ENCODE results near the gene C6orf118.
A peak's percentile ranks its signal among the peaks of the same experiment; 100 is the strongest.

The C6orf118 gene

GRCh38 chr6:165308926-165309731 lies at the start of gene C6orf118:
TSS of gene C6orf118 (minus strand) at chr6:165309605. CDS start at chr6:165309586, 19 bp downstream.
- peak; percentile 96 for DNase-seq

GRCh38 chr6:165345700-165346099 lies 36.3 kb upstream of the C6orf118 start:
- DNase-seq = no peak

DNA sequence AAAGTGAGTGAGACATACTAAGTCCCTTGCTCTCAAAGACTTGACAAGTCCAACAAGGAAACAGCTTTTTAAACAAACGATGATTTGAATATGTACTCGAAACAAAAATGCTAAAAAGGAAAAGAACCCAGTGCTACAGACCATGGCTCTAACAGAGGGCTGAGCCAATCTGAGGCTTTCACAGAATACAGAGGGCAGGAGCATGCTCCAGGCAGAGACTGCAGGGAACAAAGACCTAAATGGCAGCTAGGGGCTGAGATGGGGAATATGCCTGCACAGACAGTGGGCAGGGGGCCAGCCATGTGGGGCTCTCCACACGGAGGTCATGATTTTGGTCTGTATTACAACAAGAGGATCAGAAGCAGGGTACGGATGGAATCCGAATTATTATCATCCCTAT lies 31.1 kb upstream of the C6orf118 start:
- no peak for DNase-seq

- DNase-seq = no peak
These were observed 16.2 kb upstream of the C6orf118 start for GRCh38 chr6:165325609-165326008.

- no peak for DNase-seq
These were observed 12.2 kb upstream of the C6orf118 start for GRCh38 chr6:165321555-165322145.

GRCh38 chr6:165321150-165321549 lies 11.7 kb upstream of the C6orf118 start:
- DNase-seq = no peak

- no peak for DNase-seq
These were observed 8.3 kb upstream of the C6orf118 start for GRCh38 chr6:165317723-165318122.

DNA sequence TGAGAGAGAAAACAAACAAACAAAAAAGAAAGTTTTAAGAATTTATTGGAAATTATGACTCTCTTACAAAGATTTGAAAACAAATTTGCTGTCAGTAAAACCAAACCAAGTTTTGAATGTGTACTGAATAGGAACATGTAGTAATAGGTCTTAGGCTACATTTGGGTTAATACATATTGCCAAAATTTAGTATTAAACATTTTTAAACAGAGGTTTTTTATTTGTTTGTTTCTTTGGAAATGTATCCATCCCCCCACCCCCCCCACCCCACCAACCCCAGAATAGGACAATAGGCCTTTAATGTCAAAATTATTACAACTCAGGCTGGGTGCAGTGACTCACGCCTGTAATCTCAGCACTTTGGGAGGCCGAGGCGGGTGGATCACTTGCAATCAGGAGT lies 2.5 kb downstream of the C6orf118 start:
- no peak for DNase-seq

GRCh38 chr6:165301372-165302246 lies 7.8 kb downstream of the C6orf118 start:
- DNase-seq = no peak

- no peak for DNase-seq
These were observed 8.9 kb downstream of the C6orf118 start for GRCh38 chr6:165300422-165300936.

GRCh38 chr6:165298875-165299274 lies 10.5 kb downstream of the C6orf118 start:
- no peak for DNase-seq

- no peak for DNase-seq
These were observed 11.0 kb downstream of the C6orf118 start for GRCh38 chr6:165298402-165298801.

GRCh38 chr6:165292657-165293056 lies 16.7 kb downstream of the C6orf118 start:
- no peak for DNase-seq

DNA sequence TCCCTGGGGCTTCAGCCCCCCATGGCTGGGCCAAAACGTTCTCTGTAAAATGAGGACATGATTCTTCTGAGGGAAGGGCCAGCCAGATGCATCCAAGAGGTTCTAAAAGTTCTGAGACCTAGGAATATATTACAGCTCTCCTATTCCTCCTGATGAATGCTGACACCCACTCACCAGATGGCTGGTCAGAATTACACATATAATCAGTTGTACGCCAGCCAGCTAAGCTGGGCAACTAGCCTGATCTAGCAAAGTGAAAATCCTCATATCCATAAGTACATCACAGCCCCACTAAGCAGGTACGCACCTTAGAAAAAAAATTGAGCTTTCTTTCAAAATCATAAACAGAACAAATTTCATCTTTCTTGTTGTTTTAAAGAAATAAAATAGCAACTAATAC lies 34.8 kb downstream of the C6orf118 start:
- no peak for DNase-seq

DNA sequence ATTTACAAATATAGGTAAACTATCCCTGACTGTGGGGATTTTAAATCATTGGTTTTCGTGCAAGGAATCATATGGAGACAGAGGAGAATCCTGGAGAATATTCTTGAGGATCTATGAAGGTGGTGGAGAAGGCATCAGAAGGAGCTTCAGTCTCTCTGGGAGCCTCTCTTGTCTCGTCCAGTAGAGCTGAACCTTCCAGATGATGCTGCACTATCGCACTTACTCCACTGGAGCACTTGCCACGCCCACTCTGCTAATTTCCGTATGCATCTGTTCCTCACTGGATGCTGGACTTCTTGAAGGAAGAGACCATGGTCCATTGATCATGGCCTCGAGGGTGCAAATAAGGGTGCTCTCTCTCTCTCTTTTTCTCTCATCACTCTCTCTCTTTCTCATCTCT lies 36.8 kb downstream of the C6orf118 start:
- DNase-seq = no peak

DNA sequence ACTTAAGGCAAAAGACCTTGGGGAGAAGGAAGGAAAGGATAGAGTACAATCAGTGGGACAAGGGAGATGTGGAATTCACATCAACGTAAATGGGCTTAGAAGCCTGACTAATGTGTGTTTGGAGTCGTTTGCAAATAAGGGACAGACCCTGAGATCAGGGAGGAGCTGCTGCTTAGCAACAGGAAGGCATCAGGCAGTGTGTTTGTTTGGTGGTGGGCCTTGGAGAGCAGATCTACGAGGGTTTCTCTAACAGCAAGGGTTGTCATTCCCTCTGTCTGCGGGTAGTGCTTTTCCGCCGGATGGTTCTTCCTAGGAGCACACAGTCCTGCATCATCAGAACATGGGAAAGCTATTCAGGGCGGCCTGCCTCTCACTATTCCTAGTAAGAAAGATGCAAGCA lies 40.4 kb downstream of the C6orf118 start:
- DNase-seq = no peak

DNA sequence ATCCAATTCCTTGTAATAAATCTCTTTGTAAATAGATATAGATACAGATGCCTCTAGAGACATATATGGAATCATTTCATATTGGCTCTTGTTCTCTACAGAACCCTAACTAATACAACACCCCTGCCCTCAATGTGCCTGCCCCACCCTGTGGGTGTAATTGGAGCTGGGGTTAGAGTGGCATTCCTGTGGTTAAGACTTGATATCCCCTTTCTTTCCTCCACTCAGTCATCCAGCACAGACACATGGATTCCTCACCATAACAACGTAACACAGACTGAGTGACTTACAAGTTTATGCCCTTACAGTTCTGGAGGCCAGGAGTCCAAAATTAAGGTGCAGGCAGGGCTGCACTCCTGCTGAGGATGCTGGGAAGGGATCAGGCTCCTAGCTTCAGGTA lies 42.8 kb downstream of the C6orf118 start:
- no peak for DNase-seq

- no peak for DNase-seq
These were observed 43.2 kb downstream of the C6orf118 start for GRCh38 chr6:165266191-165266590.

- DNase-seq = no peak
These were observed 48.9 kb downstream of the C6orf118 start for GRCh38 chr6:165260462-165260861.

GRCh38 chr6:165249808-165250207 lies 59.6 kb downstream of the C6orf118 start:
- DNase-seq = no peak

DNA sequence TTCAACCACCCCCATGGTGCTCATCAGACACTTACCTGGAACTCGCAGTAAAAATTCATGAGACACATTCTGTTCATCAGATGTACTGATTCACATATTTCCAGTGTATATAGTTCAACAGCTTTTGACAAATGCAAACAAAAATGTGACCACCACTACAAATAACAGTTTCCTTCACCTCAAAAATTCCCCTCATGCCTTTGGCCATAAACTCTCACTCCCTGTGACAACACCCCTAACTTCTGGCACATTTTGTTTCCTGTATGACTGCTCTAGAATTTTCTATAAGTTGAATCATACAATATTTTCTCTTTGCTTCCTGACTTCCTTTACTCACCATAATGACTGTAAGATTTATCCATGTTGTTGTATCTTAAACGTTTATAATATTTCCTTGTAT lies 63.7 kb downstream of the C6orf118 start:
- no peak for DNase-seq

GRCh38 chr6:165245287-165245686 lies 64.1 kb downstream of the C6orf118 start:
- DNase-seq = peak; percentile 23

GRCh38 chr6:165244524-165245247 lies 64.7 kb downstream of the C6orf118 start:
- no peak for DNase-seq

Data from NCI-H1105 treated with DMSO at 0.1 percent for 48 hours (cell line).